GM12878 (cell line): ENCODE results near the gene CREB5. TPM values are rescaled to one million over a fixed set of nuclear protein-coding genes. Genes with fewer than 3 reads are reported as not detected.

Experiments
- ATAC-seq: fragments of 200-7000 bp; cut with Tn5 transposase; 3 replicates; pipeline ENCODE4 v1.9.1; 2020; ENCODE audit warnings: mild to moderate bottlenecking, moderate library complexity
- BruUV-seq: library from RNA; stranded (reverse); fragments of 400-500 nt; replicated peaks from 2 replicates; lab custom pipeline; 2021; lab: Mats Ljungman, UMichigan
- CTCF ChIA-PET: fragments of 300-600 bp; sonication (Branson Sonifier 250); formaldehyde crosslinking; extraction: SDS; loops from one replicate; lab custom pipeline; 2021; ENCODE audit warnings: inconsistent platforms; lab: Yijun Ruan, JAX
- POLR2A ChIA-PET: fragments of 350-600 bp; formaldehyde crosslinking; extraction: SDS; loops from one replicate; lab custom pipeline; 2021; ENCODE audit warnings: inconsistent platforms; lab: Charles Lee
- RAD21 ChIA-PET: fragments of 300-600 bp; sonication (Branson Sonifier 250); formaldehyde crosslinking; loops from one replicate; lab custom pipeline; 2023; ENCODE audit warnings: antibody characterized with exemption; ENCODE audit not compliant: unreplicated experiment; lab: Charles Lee
- SMC1A ChIA-PET: fragments of 300-600 bp; sonication (Branson Sonifier 250); formaldehyde crosslinking; loops from one replicate; lab custom pipeline; 2023; ENCODE audit not compliant: unreplicated experiment, uncharacterized antibody; lab: Charles Lee
- DNase-seq: peaks from one replicate; pipeline ENCODE4 v3.0.0-alpha.2; 2011; ENCODE audit warnings: low read depth, low spot score
- FAIRE-seq: peaks from 3 replicates; lab custom pipeline; 2011; peaks lifted over from hg19 to GRCh38; lab: Jason Lieb, UNC
- H2AFZ ChIP-seq: 2 replicates; pipeline ENCODE4 v1.6.0; 2011; ENCODE audit warnings: low read depth, low read length, control low read depth; ENCODE audit not compliant: control insufficient read depth
- H3K27ac ChIP-seq: 2 replicates; pipeline ENCODE4 v1.5.1; 2011; ENCODE audit warnings: control low read depth; ENCODE audit not compliant: control insufficient read depth, insufficient read depth
- H3K27me3 ChIP-seq, 2 experiments: replicated peaks in 1 of 2; 2 replicates each; pipeline versions ENCODE4 v1.6.0 to v1.6.1; 2011; ENCODE audit warnings: low read length in 1 of 2; ENCODE audit not compliant: control insufficient read depth in 2 of 2, insufficient read depth in 2 of 2
- H3K36me3 ChIP-seq, 2 experiments: 2 replicates each; pipeline ENCODE4 v1.5.1; 2011; ENCODE audit warnings: low read length in 1 of 2; ENCODE audit not compliant: control insufficient read depth in 2 of 2, insufficient read depth in 2 of 2
- H3K4me1 ChIP-seq: 2 replicates; pipeline ENCODE4 v1.6.1; 2011; ENCODE audit warnings: mild to moderate bottlenecking, low read length, moderate library complexity, mixed read lengths; ENCODE audit not compliant: control insufficient read depth, insufficient read depth
- H3K4me2 ChIP-seq: 2 replicates; pipeline ENCODE4 v1.6.0; 2011; ENCODE audit warnings: control low read depth; ENCODE audit not compliant: control insufficient read depth, insufficient read depth
- H3K4me3 ChIP-seq: fragments of 200-600 bp; sonication (generic); 2 replicates; pipeline ENCODE4 v1.5.1; 2016
- H3K79me2 ChIP-seq: 2 replicates; pipeline ENCODE4 v1.6.0; 2011; ENCODE audit warnings: low read length; ENCODE audit not compliant: control insufficient read depth, insufficient read depth
- H3K9ac ChIP-seq: 2 replicates; pipeline ENCODE4 v1.8.0; 2011; ENCODE audit warnings: low read length, control low read depth, mixed read lengths; ENCODE audit not compliant: control insufficient read depth, insufficient read depth
- H3K9me3 ChIP-seq: replicated peaks from 3 replicates; pipeline ENCODE4 v1.5.1; 2011; ENCODE audit warnings: mild to moderate bottlenecking, low read length; ENCODE audit not compliant: control insufficient read depth, insufficient read depth
- H4K20me1 ChIP-seq: 2 replicates; pipeline ENCODE4 v1.6.0; 2011; ENCODE audit not compliant: control insufficient read depth, insufficient read depth
- RCOR1 ChIP-seq: conservative IDR thresholded peaks from 2 replicates; pipeline ENCODE4 v1.6.1; 2012; ENCODE audit warnings: low read depth, low read length, improper control_type of control experiment
- ZNF274 ChIP-seq: IDR thresholded peaks from one replicate; pipeline ENCODE4 v1.8.0; 2011; ENCODE audit not compliant: insufficient read length, insufficient read depth
- ZZZ3 ChIP-seq: IDR thresholded peaks from 2 replicates; pipeline ENCODE4 v1.6.1; 2011; ENCODE audit warnings: low read depth; ENCODE audit not compliant: control insufficient read depth, insufficient read length
- WGBS: methylation state at CpG from one replicate; pipeline ENCODE4 v1.1.6; 2016; ENCODE audit warnings: low lambda C conversion rate; ENCODE audit not compliant: insufficient replicate concordance, insufficient coverage; ENCODE audit errors: missing lambda C conversion rate; 5-methylcytosine and 5-hydroxymethylcytosine counted together
- in situ Hi-C: fragments of 300-500 bp; cut with MboI; formaldehyde crosslinking; loops from 9 replicates; pipeline ENCODE4 v1.14.3; 2018; ENCODE audit warnings: mixed read lengths
- intact Hi-C: fragments of 100-400 bp; cut with micrococcal nuclease; formaldehyde crosslinking; loops from one replicate; pipeline ENCODE4 v1.14.2; 2022; ENCODE audit not compliant: unreplicated experiment
- polyA plus RNA-seq, 11 experiments: library from polyadenylated mRNA; depleted of rRNA in 4 of 11; unstranded in 6 of 11; stranded (reverse) in 5 of 11; fragments of >200 nt; fragmentation: Nextera tagmentation in 4 of 11; fragmentation: Illumina TruSeq in 1 of 11; extraction: Ambion mirVana in 4 of 11; extraction: Trizol in 1 of 11; gene quantifications; 1 replicate in 1 of 11; 2 replicates in 10 of 11; pipeline versions ENCODE4 v1.2.1 to v1.2.3, GENCODE V29; 2011 to 2016; ENCODE audit warnings: inconsistent platforms in 2 of 11, missing spikeins in 2 of 11, low read depth in 1 of 11
- total RNA-seq, 4 experiments: library from RNA; depleted of rRNA in 3 of 4; stranded (reverse); fragments of >200 nt in 3 of 4; fragmentation: Illumina TruSeq in 1 of 4; extraction: Trizol in 1 of 4; gene quantifications; 2 replicates each; pipeline versions ENCODE4 v1.2.1 to v1.2.3, GENCODE V29; 2013 to 2021
- TF ChIP-seq, protein P1 (sequence below): IDR thresholded peaks from 2 replicates; pipeline ENCODE4 v1.6.1; 2012; ENCODE audit warnings: mild to moderate bottlenecking, low read depth, low read length

The CREB5 gene
- total and polyA plus RNA-seq, 10 of the 15 experiments (the other 5 are each of a cell fraction or from before 2014, with no cell fraction given) = 12.9 to 74.1 (median 53.0) TPM

DNA sequence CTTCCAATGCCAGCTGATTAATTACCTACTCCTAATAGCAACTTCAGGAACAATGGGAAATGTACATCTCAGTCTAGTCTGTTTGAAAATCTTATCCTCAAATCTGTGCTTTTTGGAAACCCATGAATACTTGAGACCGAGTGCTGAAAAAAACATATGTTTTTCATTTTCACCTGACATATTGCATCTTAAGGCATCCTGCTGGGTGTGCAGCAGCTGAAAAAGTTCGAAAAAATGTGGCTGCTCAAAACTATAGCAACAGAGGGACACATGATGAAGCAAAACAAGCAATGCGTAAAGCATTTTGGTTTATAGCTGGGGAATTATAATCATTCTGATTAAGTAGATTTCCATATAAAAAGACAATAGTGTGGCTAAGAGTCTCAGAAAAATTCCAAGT, 218.0 kb downstream of the CREB5 start (continued):
- TF ChIP-seq, protein P1, sequence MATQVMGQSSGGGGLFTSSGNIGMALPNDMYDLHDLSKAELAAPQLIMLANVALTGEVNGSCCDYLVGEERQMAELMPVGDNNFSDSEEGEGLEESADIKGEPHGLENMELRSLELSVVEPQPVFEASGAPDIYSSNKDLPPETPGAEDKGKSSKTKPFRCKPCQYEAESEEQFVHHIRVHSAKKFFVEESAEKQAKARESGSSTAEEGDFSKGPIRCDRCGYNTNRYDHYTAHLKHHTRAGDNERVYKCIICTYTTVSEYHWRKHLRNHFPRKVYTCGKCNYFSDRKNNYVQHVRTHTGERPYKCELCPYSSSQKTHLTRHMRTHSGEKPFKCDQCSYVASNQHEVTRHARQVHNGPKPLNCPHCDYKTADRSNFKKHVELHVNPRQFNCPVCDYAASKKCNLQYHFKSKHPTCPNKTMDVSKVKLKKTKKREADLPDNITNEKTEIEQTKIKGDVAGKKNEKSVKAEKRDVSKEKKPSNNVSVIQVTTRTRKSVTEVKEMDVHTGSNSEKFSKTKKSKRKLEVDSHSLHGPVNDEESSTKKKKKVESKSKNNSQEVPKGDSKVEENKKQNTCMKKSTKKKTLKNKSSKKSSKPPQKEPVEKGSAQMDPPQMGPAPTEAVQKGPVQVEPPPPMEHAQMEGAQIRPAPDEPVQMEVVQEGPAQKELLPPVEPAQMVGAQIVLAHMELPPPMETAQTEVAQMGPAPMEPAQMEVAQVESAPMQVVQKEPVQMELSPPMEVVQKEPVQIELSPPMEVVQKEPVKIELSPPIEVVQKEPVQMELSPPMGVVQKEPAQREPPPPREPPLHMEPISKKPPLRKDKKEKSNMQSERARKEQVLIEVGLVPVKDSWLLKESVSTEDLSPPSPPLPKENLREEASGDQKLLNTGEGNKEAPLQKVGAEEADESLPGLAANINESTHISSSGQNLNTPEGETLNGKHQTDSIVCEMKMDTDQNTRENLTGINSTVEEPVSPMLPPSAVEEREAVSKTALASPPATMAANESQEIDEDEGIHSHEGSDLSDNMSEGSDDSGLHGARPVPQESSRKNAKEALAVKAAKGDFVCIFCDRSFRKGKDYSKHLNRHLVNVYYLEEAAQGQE = no peak

DNA sequence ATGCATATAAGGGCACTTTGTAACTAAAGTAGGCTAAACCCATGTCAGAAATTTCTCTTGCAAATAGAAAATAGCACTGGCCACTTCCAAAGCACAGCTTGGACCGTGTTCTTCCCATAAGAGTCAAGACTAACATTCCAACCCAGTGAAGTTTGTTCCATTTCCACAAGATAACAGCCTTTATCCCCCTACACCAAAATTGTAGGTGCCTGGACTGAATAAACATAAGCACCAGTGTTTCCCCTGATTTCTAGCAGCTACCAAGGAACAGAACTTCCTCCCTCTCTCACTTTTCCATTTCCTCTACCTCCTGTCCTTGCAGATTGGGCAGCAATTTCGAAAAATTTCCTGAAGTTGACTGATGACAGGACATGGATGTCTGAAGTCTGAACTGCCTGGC, 219.7 kb downstream of the CREB5 start:
- ChIA-PET POLR2A (interaction anchor here (0.6 kb wide), 1 partner anchor 222 kb away, joined by 6 read pairs; no protein-coding TSS in a partner anchor), CTCF (interaction anchor here (0.6 to 2.2 kb wide), 3 partner anchors 14 to 225 kb away, joined by 3 to 7 read pairs (median 3); no protein-coding TSS in a partner anchor)

More for the DNA sequence above, 219.7 kb downstream of the CREB5 start:
- 13% methylated on average over 2 of the region's 2 CpGs for WGBS
- no peak for ATAC-seq
- BruUV-seq = no TSS peak
- SMC1A ChIA-PET = interaction anchor here (0.6 to 1.7 kb wide), 2 partner anchors 69 to 221 kb away, joined by 3 to 4 read pairs; no protein-coding TSS in a partner anchor
- in situ Hi-C loops (no loop called here), intact Hi-C loops (no loop called here)
- no peak overlapping the region for H2AFZ ChIP-seq
- H3K4me2 ChIP-seq = no peak overlapping the region
- no peak overlapping the region for H3K27ac ChIP-seq
- H4K20me1 ChIP-seq = no peaks in the 10 kb centered on the region
- TF ChIP-seq ZNF274 (no peak), RCOR1 (no peak), ZZZ3 (no peak)
- RAD21 ChIA-PET = interaction anchor here (0.7 kb wide), 1 partner anchor 16 kb away, joined by 3 read pairs; no protein-coding TSS in a partner anchor
- no peak overlapping the region for H3K9ac ChIP-seq
- no peaks in the 10 kb centered on the region for H3K9me3 ChIP-seq
- no peak overlapping the region for H3K4me3 ChIP-seq
- peaks cover 0 to 4% of the 10 kb centered on the region in 2 experiments; a peak in 2 of 4 replicates for H3K36me3 ChIP-seq
- no peak for DNase-seq
- no peaks in the 10 kb centered on the region for H3K4me1 ChIP-seq
- H3K27me3 ChIP-seq = no peaks in the 10 kb centered on the region
- no peaks in the 10 kb centered on the region for H3K79me2 ChIP-seq
- no peak for FAIRE-seq
